GM18499 (cell line): ENCODE results near the gene LYRM4.
"Not testable (repeated sequence)": the region's sequence is repeated elsewhere in the genome, so short reads cannot be mapped to it uniquely, and the experiment has no call there.

ENCODE experiments used
- ATAC-seq: cut with Tn5 transposase; IDR thresholded peaks from one replicate; pipeline ENCODE4 v1.9.1; 2021; ENCODE audit warnings: moderate number of reproducible peaks; ENCODE audit not compliant: insufficient read depth, unreplicated experiment

Gene LYRM4

GRCh38 chr6:5060439-5060838, 200.3 kb downstream of the LYRM4 start:
- not testable (repeated sequence) for ATAC-seq

DNA sequence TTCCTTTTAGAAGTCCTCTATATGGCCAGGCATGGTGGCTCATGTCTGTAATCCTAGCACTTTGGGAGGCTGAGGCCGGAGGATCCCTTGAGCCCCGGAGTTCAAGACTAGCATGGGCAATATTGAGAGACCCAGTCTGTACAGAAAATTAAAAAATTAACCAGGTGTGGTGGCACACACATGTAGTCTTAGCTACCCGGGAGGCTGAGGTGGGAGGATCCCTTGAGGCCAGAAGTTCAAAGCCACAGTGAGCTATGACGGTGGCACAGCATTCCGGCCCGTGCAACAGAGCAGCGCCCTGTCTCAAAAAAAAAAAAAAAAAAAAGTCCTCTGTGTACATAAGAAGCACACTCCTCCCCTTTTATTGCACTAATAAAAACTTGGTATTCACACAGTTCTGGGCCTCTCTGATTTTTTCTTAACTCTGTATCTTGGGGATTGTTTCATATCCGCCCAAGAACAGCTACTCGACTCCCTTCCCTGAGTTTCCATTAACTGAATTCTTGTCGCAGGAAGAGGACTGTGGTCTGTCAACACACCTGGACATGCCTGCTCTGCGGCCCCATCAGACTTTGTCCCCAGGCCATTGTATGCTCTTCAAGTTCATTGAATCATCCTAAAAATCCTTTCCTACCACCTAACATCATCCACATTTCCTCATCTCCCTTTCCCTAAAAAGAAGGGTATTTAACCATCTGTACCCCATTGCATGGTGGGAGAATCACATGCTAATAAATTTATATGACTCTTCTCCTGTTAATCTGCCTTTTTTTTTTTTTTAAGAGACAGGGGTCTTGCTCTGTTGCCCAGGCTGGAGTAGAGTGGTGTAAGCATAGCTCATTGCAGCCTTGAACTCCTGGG, 201.5 kb downstream of the LYRM4 start:
- no peak for ATAC-seq
